ENCODE results near the gene SHB. TPM values are rescaled to one million over a fixed set of nuclear protein-coding genes. Genes with fewer than 3 reads are reported as not detected.

Gene SHB
- total and polyA plus RNA-seq, 7 donors, result 4.0 to 30.7 (median 8.6) TPM

- Histone ChIP-seq H3K4me1 (peaks cover 12% of the 10 kb centered on the region), H3K36me3 (ENCODE audit: insufficient read depth in 1 of 2, low read depth in 1 of 2) (no peaks in the 10 kb centered on the region), H3K27me3 (ENCODE audit: insufficient read depth in 3 of 3, low read length in 2 of 3) (no peaks in the 10 kb centered on the region), H3K9me3 (no peaks in the 10 kb centered on the region), H3K27ac (peak overlapping the region; percentile 30), H3K4me3 (no peak overlapping the region)
- ATAC-seq (no peak), DNase-seq (no peak)
- WGBS, 3 donors, result 84 to 94% (median 89%) methylated on average over 5 of the region's 5 CpGs
- TF ChIP-seq CTCF (IDR thresholded peaks at IDR 0.05), result no peak
- intact Hi-C loops (cut with DNase I), result no loop called here
Observed at GRCh38 chr9:38009035-38009501, 60.0 kb downstream of the SHB start.

GRCh38 chr9:38008168-38009034 lies 60.6 kb downstream of the SHB start:
- Histone ChIP-seq H3K9me3 (no peaks in the 10 kb centered on the region), H3K36me3 (ENCODE audit: insufficient read depth in 1 of 2, low read depth in 1 of 2) (no peaks in the 10 kb centered on the region), H3K27me3 (ENCODE audit: insufficient read depth in 3 of 3, low read length in 2 of 3) (no peaks in the 10 kb centered on the region), H3K4me3 (no peak overlapping the region), H3K27ac (peak overlapping the region; percentile 30), H3K4me1 (peaks cover 12% of the 10 kb centered on the region)
- ATAC-seq, result peak; percentile 52 to 70 (median 68)
- intact Hi-C loops (cut with DNase I), result no loop called here
- no peak for TF ChIP-seq CTCF (IDR thresholded peaks at IDR 0.05)
- WGBS, 3 donors, result 60 to 73% (median 73%) methylated on average over 10 of the region's 10 CpGs
- DNase-seq, result peak in 1 of 2 donors; percentile 57

- H3K36me3 ChIP-seq (ENCODE audit: insufficient read depth in 1 of 2, low read depth in 1 of 2), result no peaks in the 10 kb centered on the region
- H3K4me1 ChIP-seq, result peaks cover 12% of the 10 kb centered on the region
- intact Hi-C loops (cut with DNase I), result no loop called here
- H3K4me3 ChIP-seq, result no peak overlapping the region
- DNase-seq (no peak), ATAC-seq (no peak)
- no peaks in the 10 kb centered on the region for H3K9me3 ChIP-seq
- no peaks in the 10 kb centered on the region for H3K27me3 ChIP-seq (ENCODE audit: insufficient read depth in 3 of 3, low read length in 2 of 3)
- H3K27ac ChIP-seq, result no peak overlapping the region
- no peak for TF ChIP-seq CTCF (IDR thresholded peaks at IDR 0.05)
- 80 to 84% (median 82%) methylated on average over 3 to 5 of the region's 5 CpGs for WGBS, 3 donors
Observed at GRCh38 chr9:38007016-38007415, 62.0 kb downstream of the SHB start.

GRCh38 chr9:38006163-38006562 lies 62.9 kb downstream of the SHB start:
- Histone ChIP-seq H3K36me3 (ENCODE audit: insufficient read depth in 1 of 2, low read depth in 1 of 2) (no peaks in the 10 kb centered on the region), H3K4me1 (peaks cover 12% of the 10 kb centered on the region), H3K27me3 (ENCODE audit: insufficient read depth in 3 of 3, low read length in 2 of 3) (no peaks in the 10 kb centered on the region), H3K4me3 (no peak overlapping the region), H3K9me3 (no peaks in the 10 kb centered on the region), H3K27ac (no peak overlapping the region)
- intact Hi-C loops (cut with DNase I), result no loop called here
- DNase-seq (peak in 1 of 2 donors; percentile 44), ATAC-seq (no peak)
- TF ChIP-seq CTCF (IDR thresholded peaks at IDR 0.05), result no peak
- 73 to 86% (median 81%) methylated on average over 7 of the region's 7 CpGs for WGBS, 3 donors

Data from psoas muscle (tissue), 8 donors.